GM19193 (cell line): Measurements from ENCODE around the gene ADAMTS17.

Experiments used
- POLR2A ChIP-seq: IDR thresholded peaks from 4 replicates; pipeline ENCODE4 v1.6.1; 2011; ENCODE audit not compliant: insufficient read depth, insufficient read length; ENCODE audit errors: extremely low read depth

The ADAMTS17 gene

GRCh38 chr15:100098705-100099104 is 243.1 kb downstream of the ADAMTS17 start:
- no peak for TF ChIP-seq POLR2A

- no peak for TF ChIP-seq POLR2A
These were observed 244.2 kb downstream of the ADAMTS17 start for GRCh38 chr15:100097342-100098127.

- no peak for TF ChIP-seq POLR2A
These were observed 245.1 kb downstream of the ADAMTS17 start for GRCh38 chr15:100096700-100097099.

GRCh38 chr15:100096248-100096600 is 245.6 kb downstream of the ADAMTS17 start:
- TF ChIP-seq POLR2A, result no peak

GRCh38 chr15:100095541-100096247 is 246.1 kb downstream of the ADAMTS17 start:
- TF ChIP-seq POLR2A, result no peak

DNA sequence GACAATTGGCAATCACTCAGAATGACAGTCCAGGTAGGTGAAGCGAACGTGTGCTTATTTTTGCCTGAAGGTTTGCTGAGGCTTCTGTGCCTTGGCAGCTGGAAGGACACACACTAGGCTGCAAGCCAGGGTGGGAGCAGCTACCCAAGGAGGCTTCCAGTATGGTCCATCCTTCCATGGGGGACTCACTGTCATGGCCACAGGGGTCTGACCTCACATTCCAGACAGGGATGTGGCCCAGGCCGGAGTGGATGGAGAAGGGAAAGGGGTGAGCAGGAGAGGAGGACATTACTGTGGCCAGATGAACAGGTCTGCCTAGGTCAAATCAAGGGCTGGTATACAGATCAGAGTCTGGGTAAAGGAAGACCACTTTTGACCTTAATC is 247.7 kb downstream of the ADAMTS17 start:
- no peak for TF ChIP-seq POLR2A

DNA sequence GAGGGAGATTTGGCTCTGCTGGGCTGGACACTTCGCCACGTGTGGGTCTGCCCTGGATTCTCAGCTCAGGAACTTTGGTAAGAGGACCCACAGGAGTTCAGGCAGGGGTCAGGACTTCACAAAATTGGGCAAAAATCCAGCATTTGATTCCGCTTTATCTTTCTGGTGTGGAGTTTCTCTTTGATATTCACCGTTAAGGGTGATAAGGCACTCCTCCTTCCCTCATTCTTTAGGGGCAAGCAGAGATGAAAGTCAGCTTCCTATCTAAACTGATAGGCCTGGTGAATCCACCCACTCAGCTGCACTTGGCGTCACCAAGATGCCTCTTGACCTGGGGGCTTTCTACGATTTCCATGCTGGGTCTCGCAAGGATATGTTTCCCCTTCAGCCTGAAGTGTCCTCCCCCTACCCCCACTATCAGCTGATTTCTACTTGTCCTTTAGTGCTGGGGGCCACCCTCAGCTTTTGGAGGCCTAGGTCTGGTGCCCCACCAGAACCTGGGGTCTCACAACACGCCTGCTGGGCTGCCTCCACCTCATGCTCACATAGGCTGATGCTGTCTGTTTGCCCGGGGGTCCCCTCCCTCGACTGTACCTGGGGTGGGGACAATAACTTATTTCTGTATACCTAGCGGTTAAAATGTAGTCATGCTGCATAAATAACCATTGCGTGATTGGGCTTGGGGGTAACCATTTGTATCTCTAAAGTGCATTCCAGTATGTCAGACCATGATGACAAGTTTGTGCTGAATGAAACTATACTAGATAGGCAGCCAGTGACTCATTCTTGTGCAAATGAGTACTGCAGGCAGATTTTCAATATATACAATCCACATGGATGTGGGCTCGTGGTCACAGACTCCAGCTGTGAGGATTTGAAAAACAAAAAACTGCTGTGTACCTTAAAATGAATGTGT is 248.3 kb downstream of the ADAMTS17 start:
- TF ChIP-seq POLR2A, result no peak

- no peak for TF ChIP-seq POLR2A
These were observed 249.7 kb downstream of the ADAMTS17 start for GRCh38 chr15:100092034-100092433.

DNA sequence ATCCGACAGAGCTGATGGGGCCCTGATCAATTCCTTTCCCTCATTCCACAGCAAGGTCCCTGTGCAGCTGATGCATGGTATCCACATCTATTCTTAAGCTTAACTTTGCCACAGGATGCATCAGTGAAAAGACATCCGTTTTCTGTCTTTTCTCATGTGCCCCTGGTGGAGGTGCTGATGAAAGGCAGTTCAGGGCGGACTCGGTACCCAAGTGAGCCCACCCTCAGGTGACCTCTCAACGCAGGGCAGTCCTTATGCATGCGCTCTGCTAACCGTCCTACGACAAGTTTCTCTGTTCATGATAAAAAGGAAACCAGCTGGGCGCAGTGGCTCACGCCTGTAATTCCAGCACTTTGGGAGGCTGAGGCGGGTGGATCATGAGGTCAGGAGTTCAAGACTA is 251.4 kb downstream of the ADAMTS17 start:
- no peak for TF ChIP-seq POLR2A

- TF ChIP-seq POLR2A, result no peak
These were observed 258.2 kb downstream of the ADAMTS17 start for GRCh38 chr15:100083572-100083971.

DNA sequence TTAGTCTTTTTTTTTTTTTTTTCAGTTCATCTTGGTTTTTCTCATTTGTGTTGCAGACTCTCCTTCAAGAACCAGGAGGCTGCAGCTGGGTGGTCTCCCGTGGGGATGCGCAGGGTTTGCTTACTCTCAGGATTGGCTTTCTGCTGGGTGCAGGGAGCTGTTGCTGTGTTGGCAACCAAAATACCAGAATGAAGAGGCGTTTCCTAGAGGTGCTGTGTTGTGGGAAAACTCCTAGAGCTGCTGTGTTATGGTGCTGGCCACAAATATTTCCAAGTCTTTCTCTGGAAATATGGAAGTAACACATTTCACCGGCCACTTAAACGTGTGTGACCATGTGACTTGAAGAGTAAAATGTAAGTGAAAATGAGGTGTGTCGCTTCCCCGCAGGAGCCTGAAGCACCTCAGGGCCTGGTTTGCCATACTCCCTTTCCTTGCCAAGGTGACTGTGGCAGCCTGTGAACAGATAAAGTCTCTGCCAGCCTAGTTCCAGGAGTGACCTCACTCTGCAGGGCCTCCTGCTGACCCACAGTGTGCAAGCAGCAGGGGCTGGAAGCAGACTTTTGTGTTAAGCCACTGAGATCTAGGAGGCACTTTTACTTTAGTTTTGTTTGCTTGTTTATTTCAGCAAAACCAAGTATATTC is 258.9 kb downstream of the ADAMTS17 start:
- TF ChIP-seq POLR2A, result no peak

DNA sequence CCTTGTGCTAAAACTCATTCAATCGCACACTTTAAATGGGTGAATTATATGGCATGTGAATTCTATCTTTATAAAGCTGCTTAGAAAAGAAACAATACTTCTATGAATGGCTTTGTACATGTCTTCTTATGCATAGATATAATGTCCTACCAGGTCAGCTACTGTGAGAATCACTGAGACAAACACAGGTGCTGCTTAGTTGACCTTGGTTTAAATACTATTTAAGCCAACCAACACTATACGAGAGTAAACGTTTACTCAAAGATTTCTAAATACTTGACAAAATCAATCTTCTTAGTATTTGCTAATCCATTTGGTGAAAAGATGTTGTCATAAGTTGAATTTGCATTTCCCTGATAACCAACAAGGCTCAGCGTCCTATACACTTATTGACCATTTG is 260.3 kb downstream of the ADAMTS17 start:
- no peak for TF ChIP-seq POLR2A

GRCh38 chr15:100078511-100079220 is 263.1 kb downstream of the ADAMTS17 start:
- no peak for TF ChIP-seq POLR2A

- no peak for TF ChIP-seq POLR2A
These were observed 266.5 kb downstream of the ADAMTS17 start for GRCh38 chr15:100075229-100075628.

DNA sequence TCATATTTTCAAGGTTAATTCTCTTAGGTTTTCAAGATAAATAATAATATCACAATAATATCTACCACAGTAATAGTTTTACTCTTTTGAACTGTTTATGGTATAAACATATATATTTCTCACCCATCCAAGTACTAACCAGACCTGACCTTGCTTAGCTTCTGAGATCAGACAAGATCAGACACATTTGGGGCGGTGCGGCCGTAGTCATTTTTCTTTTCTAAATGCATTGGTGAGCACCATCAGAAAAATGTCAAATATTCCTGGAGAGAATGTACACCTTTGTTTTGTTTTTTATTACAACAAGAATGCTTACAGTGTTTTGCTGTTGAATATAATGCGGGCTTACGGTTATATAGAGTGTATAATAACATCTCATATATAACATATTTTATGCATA is 267.8 kb downstream of the ADAMTS17 start:
- TF ChIP-seq POLR2A, result no peak

GRCh38 chr15:100061944-100062343 is 279.8 kb downstream of the ADAMTS17 start:
- TF ChIP-seq POLR2A, result no peak
